ENCODE measurements around the gene KRTAP13-1.

Gene KRTAP13-1

DNA sequence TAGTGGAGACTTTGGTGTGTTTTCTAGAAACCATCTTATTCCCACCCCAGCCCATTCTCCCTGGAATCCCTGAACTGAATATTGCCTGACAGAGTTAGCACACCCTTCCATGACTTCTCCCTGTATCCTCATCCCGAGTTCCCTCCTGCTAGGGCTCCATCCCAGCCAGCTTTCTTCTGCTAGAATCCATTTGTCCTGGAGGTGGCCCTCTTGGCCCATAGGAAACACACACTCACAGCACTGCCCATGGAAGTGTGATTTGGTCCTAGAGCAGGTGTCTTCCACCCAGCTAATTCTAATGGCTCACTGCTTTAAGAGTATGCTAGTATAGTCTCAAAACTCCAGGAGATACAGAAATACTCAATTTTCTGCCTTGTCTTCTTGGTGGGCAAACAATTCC is 48.4 kb downstream of the KRTAP13-1 start:
- Histone ChIP-seq H3F3A (ENCODE audit: control insufficient read depth, insufficient read depth) (no peaks in the 10 kb centered on the region), H3K36me3 (ENCODE audit: control insufficient read depth, low read length) (no peaks in the 10 kb centered on the region), H3K4me3 (ENCODE audit: low read length) (no peak overlapping the region), H3K4me1 (ENCODE audit: control insufficient read depth, low read length) (no peaks in the 10 kb centered on the region), H4K20me1 (ENCODE audit: control insufficient read depth, insufficient read depth, low read depth, low read length) (no peaks in the 10 kb centered on the region), H3K4me2 (ENCODE audit: low read length) (no peak overlapping the region), H3K27me3 (ENCODE audit: control insufficient read depth, low read length) (no peaks in the 10 kb centered on the region), H3K9me3 (ENCODE audit: control insufficient read depth, insufficient read depth, low read length) (no peaks in the 10 kb centered on the region), H3K79me2 (ENCODE audit: control insufficient read depth, low read length) (no peaks in the 10 kb centered on the region), H3K9me2 (replicated peaks; ENCODE audit: control insufficient read depth, low read length) (no peaks in the 10 kb centered on the region), H3K27ac (ENCODE audit: low read depth, low read length) (no peak overlapping the region)
- TF ChIP-seq EZH2phosphoT487 (IDR thresholded peaks at IDR 0.05; ENCODE audit: borderline replicate concordance, low read length) = no peak
- no peak for TF ChIP-seq CTCF (IDR thresholded peaks at IDR 0.05; ENCODE audit: low read depth, low read length, poor library complexity, severe bottlenecking)

Data from DOHH2 (cell line).